Vagina (tissue), 2 donors: ENCODE data around the gene ZNF503.
A peak's percentile ranks its signal among the peaks of the same experiment; 100 is the strongest.

Experiments used
- POLR2AphosphoS5 ChIP-seq, 2 donors: sonication (generic); formaldehyde crosslinking; IDR thresholded peaks; one replicate each; pipeline ENCODE4 v1.9.0; 2017; ENCODE audit warnings: antibody characterized with exemption in 2 of 2, mild to moderate bottlenecking in 2 of 2, low read depth in 1 of 2; ENCODE audit not compliant: insufficient read depth in 1 of 2
- TF ChIP-seq, protein P1 (sequence below), 3 experiments: fragments of 450-650 bp in 2 of 3; fragments of 200-600 bp in 1 of 3; sonication (generic) in 1 of 3; IDR thresholded peaks; one replicate each; pipeline ENCODE4 v1.5.1; 2017 to 2019; ENCODE audit warnings: antibody characterized with exemption in 3 of 3, mild to moderate bottlenecking in 2 of 3, moderate library complexity in 2 of 3

GRCh38 chr10:75428434-75429158 lies 27.0 kb upstream of the ZNF503 start:
- peak in 1 of 2 donors; percentile 38 for TF ChIP-seq POLR2AphosphoS5 (IDR thresholded peaks at IDR 0.05; ENCODE audit: insufficient read depth in 1 of 2, low read depth in 1 of 2)
- TF ChIP-seq, protein P1, sequence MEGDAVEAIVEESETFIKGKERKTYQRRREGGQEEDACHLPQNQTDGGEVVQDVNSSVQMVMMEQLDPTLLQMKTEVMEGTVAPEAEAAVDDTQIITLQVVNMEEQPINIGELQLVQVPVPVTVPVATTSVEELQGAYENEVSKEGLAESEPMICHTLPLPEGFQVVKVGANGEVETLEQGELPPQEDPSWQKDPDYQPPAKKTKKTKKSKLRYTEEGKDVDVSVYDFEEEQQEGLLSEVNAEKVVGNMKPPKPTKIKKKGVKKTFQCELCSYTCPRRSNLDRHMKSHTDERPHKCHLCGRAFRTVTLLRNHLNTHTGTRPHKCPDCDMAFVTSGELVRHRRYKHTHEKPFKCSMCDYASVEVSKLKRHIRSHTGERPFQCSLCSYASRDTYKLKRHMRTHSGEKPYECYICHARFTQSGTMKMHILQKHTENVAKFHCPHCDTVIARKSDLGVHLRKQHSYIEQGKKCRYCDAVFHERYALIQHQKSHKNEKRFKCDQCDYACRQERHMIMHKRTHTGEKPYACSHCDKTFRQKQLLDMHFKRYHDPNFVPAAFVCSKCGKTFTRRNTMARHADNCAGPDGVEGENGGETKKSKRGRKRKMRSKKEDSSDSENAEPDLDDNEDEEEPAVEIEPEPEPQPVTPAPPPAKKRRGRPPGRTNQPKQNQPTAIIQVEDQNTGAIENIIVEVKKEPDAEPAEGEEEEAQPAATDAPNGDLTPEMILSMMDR (IDR thresholded peaks at IDR 0.05), result no peak
